ENCODE data around the gene CDHR5.
A peak's percentile ranks its signal among the peaks of the same experiment; 100 is the strongest.

CDHR5 gene

GRCh38 chr11:595400-595799 lies 29.4 kb downstream of the CDHR5 start:
- Mint-ChIP-seq H3K4me3 (no peak overlapping the region), H3K27ac (no peak overlapping the region), H3K9me3 (no peaks in the 10 kb centered on the region), H3K27me3 (no peaks in the 10 kb centered on the region), H3K36me3 (peaks cover 39% of the 10 kb centered on the region), H3K4me1 (no peaks in the 10 kb centered on the region)
- ATAC-seq: no peak

- H3K27ac Mint-ChIP-seq: no peak overlapping the region
- no peak for ATAC-seq
- H3K4me1 Mint-ChIP-seq: peaks cover 7% of the 10 kb centered on the region
- no peaks in the 10 kb centered on the region for H3K9me3 Mint-ChIP-seq
- H3K4me3 Mint-ChIP-seq: no peak overlapping the region
- H3K36me3 Mint-ChIP-seq: peaks cover 57% of the 10 kb centered on the region
- no peaks in the 10 kb centered on the region for H3K27me3 Mint-ChIP-seq
Observed at GRCh38 chr11:593347-593746, 31.4 kb downstream of the CDHR5 start.

GRCh38 chr11:592918-593317 lies 31.8 kb downstream of the CDHR5 start:
- peaks cover 60% of the 10 kb centered on the region for H3K36me3 Mint-ChIP-seq
- no peaks in the 10 kb centered on the region for H3K27me3 Mint-ChIP-seq
- ATAC-seq: no peak

GRCh38 chr11:592501-592900 lies 32.3 kb downstream of the CDHR5 start:
- no peak overlapping the region for H3K27ac Mint-ChIP-seq
- no peaks in the 10 kb centered on the region for H3K9me3 Mint-ChIP-seq
- H3K36me3 Mint-ChIP-seq: peaks cover 64% of the 10 kb centered on the region
- H3K4me1 Mint-ChIP-seq: peaks cover 7% of the 10 kb centered on the region
- H3K27me3 Mint-ChIP-seq: no peaks in the 10 kb centered on the region
- no peak overlapping the region for H3K4me3 Mint-ChIP-seq
- ATAC-seq: no peak

More at GRCh38 chr11:592918-593317, 31.8 kb downstream of the CDHR5 start:
- H3K9me3 Mint-ChIP-seq: no peaks in the 10 kb centered on the region
- H3K4me1 Mint-ChIP-seq: peaks cover 7% of the 10 kb centered on the region
- H3K27ac Mint-ChIP-seq: no peak overlapping the region
- H3K4me3 Mint-ChIP-seq: no peak overlapping the region

GRCh38 chr11:590997-591396 lies 33.8 kb downstream of the CDHR5 start:
- Mint-ChIP-seq H3K4me3 (no peak overlapping the region), H3K4me1 (peaks cover 7% of the 10 kb centered on the region), H3K36me3 (peaks cover 69% of the 10 kb centered on the region), H3K27ac (no peak overlapping the region), H3K27me3 (no peaks in the 10 kb centered on the region), H3K9me3 (no peaks in the 10 kb centered on the region)
- no peak for ATAC-seq

GRCh38 chr11:589798-590197 lies 35.0 kb downstream of the CDHR5 start:
- H3K27ac Mint-ChIP-seq: no peak overlapping the region
- H3K36me3 Mint-ChIP-seq: peaks cover 70% of the 10 kb centered on the region
- no peaks in the 10 kb centered on the region for H3K27me3 Mint-ChIP-seq
- peaks cover 7% of the 10 kb centered on the region for H3K4me1 Mint-ChIP-seq
- H3K9me3 Mint-ChIP-seq: no peaks in the 10 kb centered on the region
- ATAC-seq: no peak
- no peak overlapping the region for H3K4me3 Mint-ChIP-seq

- Mint-ChIP-seq H3K4me1 (peaks cover 11% of the 10 kb centered on the region), H3K36me3 (peaks cover 69% of the 10 kb centered on the region), H3K9me3 (no peaks in the 10 kb centered on the region), H3K4me3 (no peak overlapping the region), H3K27me3 (no peaks in the 10 kb centered on the region), H3K27ac (no peak overlapping the region)
- ATAC-seq: no peak
Observed at GRCh38 chr11:587978-588380, 36.8 kb downstream of the CDHR5 start.

- Mint-ChIP-seq H3K4me1 (peaks cover 11% of the 10 kb centered on the region), H3K9me3 (no peaks in the 10 kb centered on the region), H3K4me3 (no peak overlapping the region), H3K27me3 (no peaks in the 10 kb centered on the region), H3K27ac (no peak overlapping the region), H3K36me3 (peaks cover 64% of the 10 kb centered on the region)
- no peak for ATAC-seq
Observed at GRCh38 chr11:587546-587945, 37.2 kb downstream of the CDHR5 start.

GRCh38 chr11:586376-587316 lies 38.1 kb downstream of the CDHR5 start:
- ATAC-seq: no peak
- H3K4me3 Mint-ChIP-seq: no peak overlapping the region
- H3K4me1 Mint-ChIP-seq: peaks cover 16% of the 10 kb centered on the region
- no peak overlapping the region for H3K27ac Mint-ChIP-seq
- peaks cover 64% of the 10 kb centered on the region for H3K36me3 Mint-ChIP-seq
- no peaks in the 10 kb centered on the region for H3K27me3 Mint-ChIP-seq
- no peaks in the 10 kb centered on the region for H3K9me3 Mint-ChIP-seq

GRCh38 chr11:584287-584686 lies 40.5 kb downstream of the CDHR5 start:
- H3K4me1 Mint-ChIP-seq: peaks cover 34% of the 10 kb centered on the region
- no peak for ATAC-seq
- no peaks in the 10 kb centered on the region for H3K9me3 Mint-ChIP-seq
- no peak overlapping the region for H3K27ac Mint-ChIP-seq
- H3K27me3 Mint-ChIP-seq: no peaks in the 10 kb centered on the region
- no peak overlapping the region for H3K4me3 Mint-ChIP-seq
- peaks cover 52% of the 10 kb centered on the region for H3K36me3 Mint-ChIP-seq

- H3K27me3 Mint-ChIP-seq: no peaks in the 10 kb centered on the region
Observed at GRCh38 chr11:581752-582151, 43.0 kb downstream of the CDHR5 start.

GRCh38 chr11:581342-581741 lies 43.4 kb downstream of the CDHR5 start:
- Mint-ChIP-seq H3K4me1 (peaks cover 53% of the 10 kb centered on the region), H3K27ac (no peak overlapping the region), H3K9me3 (no peaks in the 10 kb centered on the region), H3K4me3 (no peak overlapping the region), H3K27me3 (no peaks in the 10 kb centered on the region), H3K36me3 (peaks cover 26% of the 10 kb centered on the region)
- no peak for ATAC-seq

More at GRCh38 chr11:581752-582151, 43.0 kb downstream of the CDHR5 start:
- Mint-ChIP-seq H3K4me3 (no peak overlapping the region), H3K36me3 (peaks cover 30% of the 10 kb centered on the region), H3K9me3 (no peaks in the 10 kb centered on the region), H3K27ac (no peak overlapping the region), H3K4me1 (peaks cover 53% of the 10 kb centered on the region)
- ATAC-seq: no peak

GRCh38 chr11:579830-580601 lies 44.7 kb downstream of the CDHR5 start:
- ATAC-seq: no peak
- H3K36me3 Mint-ChIP-seq: peaks cover 22% of the 10 kb centered on the region
- H3K4me3 Mint-ChIP-seq: peak overlapping the region; percentile 16
- H3K27me3 Mint-ChIP-seq: peaks cover 6% of the 10 kb centered on the region
- no peak overlapping the region for H3K27ac Mint-ChIP-seq
- no peaks in the 10 kb centered on the region for H3K9me3 Mint-ChIP-seq
- H3K4me1 Mint-ChIP-seq: peaks cover 58% of the 10 kb centered on the region

GRCh38 chr11:578276-579035 lies 46.3 kb downstream of the CDHR5 start:
- ATAC-seq: no peak
- Mint-ChIP-seq H3K9me3 (no peaks in the 10 kb centered on the region), H3K4me3 (peak overlapping the region; percentile 79), H3K36me3 (peaks cover 13% of the 10 kb centered on the region), H3K4me1 (peaks cover 63% of the 10 kb centered on the region), H3K27me3 (peaks cover 16% of the 10 kb centered on the region), H3K27ac (no peak overlapping the region)

GRCh38 chr11:577611-577894 lies 47.2 kb downstream of the CDHR5 start:
- Mint-ChIP-seq H3K9me3 (no peaks in the 10 kb centered on the region), H3K4me1 (peaks cover 63% of the 10 kb centered on the region), H3K27ac (peak overlapping the region; percentile 99), H3K36me3 (peaks cover 13% of the 10 kb centered on the region), H3K27me3 (peaks cover 16% of the 10 kb centered on the region), H3K4me3 (peak overlapping the region; percentile 79)
- ATAC-seq: no peak

Measured in stimulated activated memory B cell treated with anti-CD40 and anti-IgM and Interleukin-4, amounts not matched to agents 10 μg/mL and 1 μg/mL and 100 μg/mL, for 72 hours (primary cell).